HG02943 (cell line): Measurements from ENCODE around the gene TOGARAM1.

Experiments used
- ATAC-seq: cut with Tn5 transposase; IDR thresholded peaks from one replicate; pipeline ENCODE4 v1.9.1; 2021; ENCODE audit warnings: mild to moderate bottlenecking, low read depth, moderate library complexity; ENCODE audit not compliant: unreplicated experiment

TOGARAM1 gene

DNA sequence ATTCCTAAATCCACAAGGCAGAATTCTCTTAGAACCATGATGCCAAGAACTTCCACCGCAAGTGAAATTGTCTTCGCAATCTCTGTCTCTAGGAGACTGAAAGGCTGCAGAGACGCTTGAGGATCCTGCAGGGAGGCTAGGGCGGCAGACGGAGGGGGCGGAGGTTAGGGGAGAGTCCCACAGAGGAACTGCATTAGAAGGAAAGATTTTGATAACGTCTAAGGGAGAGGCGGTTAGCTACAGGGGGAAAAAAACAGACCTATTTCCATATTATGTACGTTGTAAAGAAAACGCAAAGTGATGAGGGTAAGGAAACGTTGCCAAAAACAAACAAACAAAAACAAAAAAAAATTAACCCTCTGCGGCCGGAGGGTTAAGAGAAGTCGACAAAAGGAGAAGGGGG lies 838 bp upstream of the TOGARAM1 start:
- ATAC-seq = peak; percentile 16

GRCh38 chr14:44962334-44963043 lies 499 bp downstream of the TOGARAM1 start:
- peak; percentile 37 for ATAC-seq

GRCh38 chr14:44963044-44963528 lies 1.1 kb downstream of the TOGARAM1 start:
- no peak for ATAC-seq

DNA sequence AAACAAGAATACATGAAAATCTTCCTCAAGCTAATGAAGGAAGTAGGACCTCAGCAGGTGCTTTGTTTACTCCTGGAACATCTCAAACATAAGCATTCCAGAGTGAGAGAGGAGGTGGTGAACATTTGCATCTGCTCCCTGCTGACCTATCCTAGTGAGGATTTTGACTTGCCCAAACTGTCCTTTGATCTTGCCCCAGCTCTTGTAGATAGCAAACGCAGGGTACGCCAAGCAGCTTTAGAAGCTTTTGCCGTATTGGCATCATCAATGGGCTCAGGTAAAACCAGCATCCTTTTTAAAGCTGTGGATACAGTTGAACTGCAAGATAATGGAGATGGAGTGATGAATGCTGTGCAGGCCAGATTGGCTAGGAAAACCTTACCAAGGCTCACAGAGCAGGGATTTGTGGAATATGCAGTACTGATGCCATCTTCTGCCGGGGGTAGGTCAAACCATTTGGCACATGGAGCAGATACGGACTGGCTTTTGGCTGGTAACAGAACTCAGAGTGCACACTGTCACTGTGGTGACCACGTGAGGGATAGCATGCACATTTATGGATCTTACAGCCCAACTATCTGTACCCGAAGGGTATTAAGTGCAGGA lies 1.9 kb downstream of the TOGARAM1 start:
- no peak for ATAC-seq

DNA sequence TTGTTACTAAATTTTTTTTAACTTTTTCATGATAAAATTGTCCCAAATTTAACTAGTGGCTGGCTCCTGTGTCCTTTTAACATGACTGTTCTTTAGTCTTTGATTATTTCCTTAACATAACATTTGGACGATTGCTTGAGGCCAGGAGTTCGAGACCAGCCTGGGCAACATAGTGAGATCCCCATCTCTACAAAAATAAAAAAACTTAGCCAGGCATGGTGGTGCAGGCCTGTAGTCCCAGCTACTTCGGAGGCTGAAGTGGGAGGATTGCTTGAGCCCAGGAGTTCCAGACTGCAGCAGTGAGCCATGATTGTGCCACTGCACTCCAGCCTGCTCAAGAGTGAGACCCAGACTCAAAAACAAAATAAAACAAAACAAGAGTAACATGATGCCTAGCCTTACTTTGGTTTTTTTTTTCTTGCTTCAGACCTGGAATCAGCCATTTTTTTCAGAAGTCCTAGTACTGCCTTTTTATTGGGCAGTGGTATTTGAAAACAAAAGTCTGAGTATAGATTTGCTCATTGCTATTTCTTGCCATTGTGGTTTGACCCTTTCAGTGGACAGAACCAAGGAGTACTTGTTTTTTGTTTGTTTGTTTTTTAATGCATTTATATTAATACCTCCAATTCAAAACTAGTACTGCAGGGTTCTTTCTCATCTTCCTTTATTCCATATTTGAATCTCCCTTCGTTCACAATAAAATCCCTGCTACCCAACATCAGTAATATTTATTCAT lies 4.8 kb downstream of the TOGARAM1 start:
- no peak for ATAC-seq

DNA sequence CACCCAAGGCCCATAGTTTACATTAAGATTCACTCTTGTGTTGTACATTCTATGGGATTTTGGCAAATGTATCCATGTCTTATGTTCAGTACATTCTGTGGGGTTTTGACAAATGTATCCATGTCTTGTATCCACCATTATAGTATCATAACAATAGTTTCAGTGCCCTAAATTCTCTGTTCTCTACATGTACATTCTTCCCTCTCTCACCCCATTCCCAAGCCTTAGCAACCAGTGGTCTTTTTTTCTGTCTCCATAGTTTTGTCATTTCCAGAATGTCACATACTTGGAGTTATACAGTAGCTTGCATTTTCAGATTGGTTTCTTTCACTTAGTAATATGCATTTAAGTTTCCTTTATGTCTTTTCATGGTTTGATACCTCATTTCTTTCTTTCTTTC lies 6.7 kb downstream of the TOGARAM1 start:
- no peak for ATAC-seq

GRCh38 chr14:44970907-44971306 lies 8.9 kb downstream of the TOGARAM1 start:
- no peak for ATAC-seq

DNA sequence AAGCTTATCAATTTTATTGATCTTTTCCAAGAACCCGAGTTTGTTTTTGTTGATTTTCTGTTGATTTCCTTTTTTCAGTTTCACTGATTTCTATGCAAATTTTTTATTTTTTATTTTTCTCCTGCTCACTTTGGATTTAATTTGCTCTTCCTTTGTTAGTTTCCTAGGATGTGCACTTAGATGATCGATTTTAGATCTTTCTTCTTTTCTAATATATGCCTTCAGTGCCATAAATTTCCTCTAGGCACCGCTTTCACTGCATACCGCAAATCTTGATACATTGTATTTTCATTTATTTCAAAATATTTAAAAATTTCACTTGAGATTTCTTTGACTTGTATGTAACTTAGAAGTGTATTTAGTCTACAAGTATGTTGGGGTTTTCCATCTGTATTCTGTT lies 9.5 kb downstream of the TOGARAM1 start:
- ATAC-seq = no peak

GRCh38 chr14:44979273-44979672 lies 17.3 kb downstream of the TOGARAM1 start:
- ATAC-seq = no peak

GRCh38 chr14:44979740-44980356 lies 17.9 kb downstream of the TOGARAM1 start:
- ATAC-seq = no peak

GRCh38 chr14:44981198-44981597 lies 19.2 kb downstream of the TOGARAM1 start:
- no peak for ATAC-seq

DNA sequence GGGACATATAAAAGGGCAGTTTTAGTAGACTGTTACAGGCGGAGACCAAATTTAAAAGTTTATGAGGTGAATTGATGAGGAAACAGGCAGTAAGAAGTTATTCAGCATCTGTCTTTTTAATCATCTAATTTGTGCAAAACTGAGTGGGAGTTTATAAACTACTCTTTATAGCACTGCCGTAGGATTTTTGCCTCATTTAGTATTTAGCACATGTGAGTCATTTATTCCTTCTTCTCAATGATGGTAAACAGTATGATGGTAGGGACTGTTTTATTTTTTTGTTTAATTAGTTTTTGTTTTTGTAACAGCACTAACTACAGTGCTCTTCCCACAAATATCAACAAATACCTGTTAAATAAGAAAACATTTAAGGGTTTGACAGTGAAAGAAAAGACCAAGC lies 20.6 kb downstream of the TOGARAM1 start:
- ATAC-seq = no peak

DNA sequence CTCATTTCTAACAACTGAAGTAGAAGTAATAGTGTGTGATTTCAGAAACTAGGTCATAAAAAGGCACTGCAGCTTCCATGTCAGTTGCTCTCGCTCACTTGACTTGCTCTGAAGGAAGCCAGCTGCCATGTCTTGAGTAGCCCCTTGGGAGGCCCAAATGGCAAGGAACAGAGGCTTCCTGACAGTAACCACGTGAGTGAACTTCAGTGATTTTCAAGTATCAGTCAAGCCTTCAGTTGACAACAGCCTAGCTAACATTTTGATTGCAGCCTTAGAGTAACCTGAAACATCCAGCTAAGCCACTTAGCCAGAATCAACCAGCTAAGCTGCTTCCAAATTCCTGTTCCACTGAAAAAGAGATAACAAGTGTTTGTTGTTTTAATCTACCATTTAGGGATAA lies 26.7 kb downstream of the TOGARAM1 start:
- no peak for ATAC-seq

DNA sequence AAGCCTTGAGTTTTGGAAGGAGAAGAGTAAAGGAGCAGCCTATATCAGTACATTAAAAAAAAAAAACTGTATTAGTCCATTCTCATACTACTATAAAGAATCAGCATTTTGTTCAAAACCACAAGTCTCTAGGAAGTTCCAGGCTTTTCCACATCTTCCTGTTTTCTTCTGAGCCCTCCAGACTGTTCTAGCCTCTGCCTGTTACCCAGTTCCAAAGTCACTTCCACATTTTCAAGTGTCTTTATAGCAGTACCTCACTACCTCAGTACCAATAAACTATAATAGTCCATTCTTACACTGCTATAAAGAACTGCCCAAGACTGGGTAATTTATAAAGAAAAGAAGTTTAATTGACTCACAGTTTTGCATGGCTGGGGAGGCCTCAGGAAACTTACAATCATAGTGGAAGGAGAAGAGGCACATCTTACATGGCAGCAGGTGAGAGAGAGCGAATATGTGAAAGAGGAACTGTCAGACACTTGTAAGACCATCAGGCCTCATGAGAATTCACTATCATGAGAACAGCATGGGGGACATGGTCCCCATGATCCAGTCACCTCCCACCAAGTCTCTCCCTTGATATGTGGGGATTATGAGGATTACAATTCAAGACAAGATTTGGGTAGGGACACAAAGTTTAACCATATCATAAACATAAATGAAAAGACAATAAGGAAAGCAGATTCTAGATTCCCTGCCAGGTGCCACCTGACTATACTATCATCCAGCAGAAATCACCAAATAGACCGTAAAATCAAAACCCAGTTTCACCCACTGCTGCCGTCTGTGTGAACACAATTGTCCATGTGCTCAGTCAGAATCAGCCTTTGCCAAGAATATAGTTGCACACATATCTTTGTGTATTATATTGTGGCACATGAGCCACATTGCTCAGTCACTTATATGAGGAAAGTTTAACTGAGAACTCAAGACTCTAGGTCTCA lies 27.8 kb downstream of the TOGARAM1 start:
- no peak for ATAC-seq

GRCh38 chr14:44990533-44990932 lies 28.5 kb downstream of the TOGARAM1 start:
- no peak for ATAC-seq

- ATAC-seq = no peak
Observed at GRCh38 chr14:44995196-44995595, 33.2 kb downstream of the TOGARAM1 start.

- ATAC-seq = no peak
Observed at GRCh38 chr14:44995770-44996294, 33.8 kb downstream of the TOGARAM1 start.

DNA sequence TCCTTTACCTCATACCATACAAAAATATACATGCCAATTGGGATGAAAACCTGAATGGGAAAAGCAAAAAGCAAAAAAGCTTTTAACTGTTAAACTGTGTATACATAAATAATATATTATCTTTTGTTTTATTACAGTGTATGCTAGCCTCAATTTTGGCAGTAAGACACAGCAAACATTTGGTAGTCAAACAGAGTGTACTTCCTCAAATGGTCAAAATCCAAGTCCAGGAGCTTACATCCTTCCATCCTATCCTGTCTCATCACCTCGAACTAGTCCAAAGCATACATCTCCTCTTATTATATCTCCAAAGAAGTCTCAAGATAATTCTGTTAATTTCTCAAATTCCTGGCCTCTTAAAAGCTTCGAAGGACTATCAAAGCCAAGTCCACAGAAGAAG lies 41.9 kb downstream of the TOGARAM1 start:
- ATAC-seq = no peak

DNA sequence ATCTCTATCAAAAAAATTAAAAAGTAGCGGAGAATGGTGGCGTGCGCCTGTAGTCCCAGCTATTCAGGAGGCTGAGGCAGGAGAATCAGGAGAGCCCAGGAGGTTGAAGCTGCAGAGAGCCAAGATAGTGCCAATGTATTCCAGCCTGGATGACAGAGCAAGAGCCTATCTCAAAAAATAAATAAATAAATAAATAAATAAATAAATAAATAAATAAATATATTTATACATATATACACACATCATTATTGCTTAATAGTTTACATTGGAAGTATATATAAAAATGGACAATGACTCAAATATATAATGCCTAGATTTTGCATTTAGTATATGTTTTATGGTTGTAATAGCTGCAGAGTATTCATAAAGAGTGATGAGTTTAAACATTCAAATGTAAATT lies 53.1 kb downstream of the TOGARAM1 start:
- ATAC-seq = no peak

GRCh38 chr14:45028107-45028626 lies 66.2 kb downstream of the TOGARAM1 start:
- ATAC-seq = no peak
